Fibroblast of lung (primary cell): ENCODE measurements around the gene TOX4. TPM values are rescaled to one million over a fixed set of nuclear protein-coding genes. Genes with fewer than 3 reads are reported as not detected.

Source experiments
- DNase-seq, 2 donors: peaks; one replicate each; pipeline versions ENCODE4 v3.0.0 to v3.0.0-alpha.2; 2010; ENCODE audit warnings: low read depth in 2 of 2
- H2AFZ ChIP-seq: 2 replicates; pipeline ENCODE4 v1.5.1; 2012; ENCODE audit warnings: low read length, control low read depth, inconsistent platforms
- H3K27ac ChIP-seq: 2 replicates; pipeline ENCODE4 v1.5.1; 2011; ENCODE audit warnings: low read length, control low read depth; ENCODE audit not compliant: insufficient read depth
- H3K27me3 ChIP-seq: 2 replicates; pipeline ENCODE4 v1.5.1; 2011; ENCODE audit warnings: mild to moderate bottlenecking, low read length; ENCODE audit not compliant: control insufficient read depth, insufficient read depth
- H3K36me3 ChIP-seq: 2 replicates; pipeline ENCODE4 v1.5.1; 2011; ENCODE audit warnings: low read length; ENCODE audit not compliant: control insufficient read depth, insufficient read depth
- H3K4me1 ChIP-seq: 2 replicates; pipeline ENCODE4 v1.5.1; 2011; ENCODE audit warnings: low read length; ENCODE audit not compliant: control insufficient read depth, insufficient read depth; ENCODE audit errors: extremely low read depth
- H3K4me2 ChIP-seq: 2 replicates; pipeline ENCODE4 v1.5.1; 2011; ENCODE audit warnings: low read length, control low read depth; ENCODE audit not compliant: insufficient read depth; ENCODE audit errors: extremely low read depth
- H3K4me3 ChIP-seq, 4 experiments: fragments of 200-600 bp in 1 of 4; sonication (generic) in 1 of 4; replicated peaks in 1 of 4; 2 replicates each; pipeline ENCODE4 v1.5.1; 2011 to 2016; ENCODE audit warnings: low read length in 4 of 4, low read depth in 3 of 4, mild to moderate bottlenecking in 3 of 4, control low read depth in 2 of 4, inconsistent platforms in 1 of 4, mixed read lengths in 1 of 4; ENCODE audit not compliant: insufficient read depth in 1 of 4; ENCODE audit errors: control extremely low read depth in 1 of 4
- H3K79me2 ChIP-seq: 2 replicates; pipeline ENCODE4 v1.5.1; 2012; ENCODE audit warnings: mild to moderate bottlenecking, low read length, inconsistent platforms; ENCODE audit not compliant: control insufficient read depth, insufficient read depth
- H3K9ac ChIP-seq: 2 replicates; pipeline ENCODE4 v1.5.1; 2011; ENCODE audit warnings: mild to moderate bottlenecking, low read length, control low read depth; ENCODE audit not compliant: insufficient read depth
- H3K9me3 ChIP-seq: 2 replicates; pipeline ENCODE4 v1.5.1; 2012; ENCODE audit warnings: low read depth, low read length; ENCODE audit not compliant: control insufficient read depth, insufficient read depth
- H4K20me1 ChIP-seq: 2 replicates; pipeline ENCODE4 v1.5.1; 2011; ENCODE audit warnings: low read length; ENCODE audit not compliant: control insufficient read depth, insufficient read depth; ENCODE audit errors: extremely low read depth
- EZH2 ChIP-seq: IDR thresholded peaks from 2 replicates; pipeline ENCODE4 v1.5.1; 2012; ENCODE audit warnings: low read length, control low read depth, mild to moderate bottlenecking; ENCODE audit errors: missing control alignments
- polyA minus RNA-seq: library from RNA; depleted of rRNA, polyadenylated mRNA; stranded (reverse); fragments of >200 nt; gene quantifications from 2 replicates; pipeline ENCODE4 v1.2.3, GENCODE V29; 2011; ENCODE audit warnings: low replicate concordance
- polyA plus RNA-seq, 2 donors: library from polyadenylated mRNA; depleted of rRNA in 1 of 2; stranded (reverse) in 1 of 2; unstranded in 1 of 2; fragments of >200 nt; gene quantifications; 2 replicates each; pipeline ENCODE4 v1.2.1, GENCODE V29; 2011 to 2012; ENCODE audit warnings: missing spikeins in 1 of 2
- total RNA-seq: library from RNA; depleted of rRNA; stranded (reverse); fragments of >200 nt; gene quantifications from 2 replicates; pipeline ENCODE4 v1.2.1, GENCODE V29; 2014
- TF ChIP-seq, protein P1 (sequence below), 2 donors: IDR thresholded peaks in 1 of 2; conservative IDR thresholded peaks in 1 of 2; 1 replicate in 1 of 2; 2 replicates in 1 of 2; pipeline ENCODE4 v1.5.1; 2011 to 2012; ENCODE audit warnings: low read length in 2 of 2, control low read depth in 1 of 2, inconsistent platforms in 1 of 2, low read depth in 1 of 2, mild to moderate bottlenecking in 1 of 2

The TOX4 gene
- 19.8 and 30.6 TPM in 2 replicates for total RNA-seq
- polyA plus RNA-seq: 86.1 and 92.5 TPM in 2 replicates
- 69.0 and 72.8 TPM in 2 replicates for polyA plus RNA-seq (2012)
- polyA minus RNA-seq: 85.6 and 162 TPM in 2 replicates

DNA sequence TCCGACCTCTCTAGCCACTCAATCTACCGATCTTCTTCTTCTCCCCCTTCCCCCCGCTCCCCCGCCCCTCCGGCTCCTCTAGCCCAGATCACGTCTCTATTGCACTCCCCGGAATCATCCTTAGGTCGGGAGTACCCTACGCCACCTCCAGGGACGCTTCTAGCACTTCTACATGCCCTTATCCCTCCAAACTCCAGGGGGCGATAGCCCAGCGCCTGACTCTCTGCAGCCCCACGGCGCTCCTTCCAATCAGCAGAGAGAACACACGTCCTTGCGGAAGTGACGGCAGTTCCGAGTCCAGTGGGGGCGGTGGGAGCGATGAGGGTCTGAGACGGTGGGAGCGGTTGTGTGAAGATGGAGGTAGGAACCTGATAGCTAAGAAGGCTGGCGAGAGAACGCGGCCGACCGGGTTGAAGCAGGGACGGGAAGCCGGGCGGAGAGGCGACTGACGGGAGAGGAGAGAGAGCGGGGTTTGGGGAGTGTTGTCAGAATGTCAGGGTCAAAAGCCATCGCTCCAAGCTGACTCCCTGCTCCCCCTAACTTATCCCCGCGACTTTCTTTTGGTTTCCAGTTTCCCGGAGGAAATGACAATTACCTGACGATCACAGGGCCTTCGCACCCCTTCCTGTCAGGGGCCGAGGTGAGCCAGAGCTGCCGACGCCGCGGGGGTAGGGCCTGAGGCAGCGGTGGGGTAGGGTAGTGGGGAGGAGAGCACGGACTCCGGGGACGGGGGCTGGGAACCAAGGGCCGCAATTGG, at the start of gene TOX4, which contains the start of gene RAB2B:
TSS of gene TOX4 (plus strand) at position 271 of the 757 bp plus-strand sequence. CDS start at position 355, 84 bp downstream.
TSS of gene RAB2B (minus strand) at position 35 of the 757 bp plus-strand sequence. CDS start 87 bp downstream, outside the sequence.
- TF ChIP-seq, protein P1, sequence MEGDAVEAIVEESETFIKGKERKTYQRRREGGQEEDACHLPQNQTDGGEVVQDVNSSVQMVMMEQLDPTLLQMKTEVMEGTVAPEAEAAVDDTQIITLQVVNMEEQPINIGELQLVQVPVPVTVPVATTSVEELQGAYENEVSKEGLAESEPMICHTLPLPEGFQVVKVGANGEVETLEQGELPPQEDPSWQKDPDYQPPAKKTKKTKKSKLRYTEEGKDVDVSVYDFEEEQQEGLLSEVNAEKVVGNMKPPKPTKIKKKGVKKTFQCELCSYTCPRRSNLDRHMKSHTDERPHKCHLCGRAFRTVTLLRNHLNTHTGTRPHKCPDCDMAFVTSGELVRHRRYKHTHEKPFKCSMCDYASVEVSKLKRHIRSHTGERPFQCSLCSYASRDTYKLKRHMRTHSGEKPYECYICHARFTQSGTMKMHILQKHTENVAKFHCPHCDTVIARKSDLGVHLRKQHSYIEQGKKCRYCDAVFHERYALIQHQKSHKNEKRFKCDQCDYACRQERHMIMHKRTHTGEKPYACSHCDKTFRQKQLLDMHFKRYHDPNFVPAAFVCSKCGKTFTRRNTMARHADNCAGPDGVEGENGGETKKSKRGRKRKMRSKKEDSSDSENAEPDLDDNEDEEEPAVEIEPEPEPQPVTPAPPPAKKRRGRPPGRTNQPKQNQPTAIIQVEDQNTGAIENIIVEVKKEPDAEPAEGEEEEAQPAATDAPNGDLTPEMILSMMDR (conservative IDR thresholded peaks at IDR 0.05 in 1 of 2, IDR thresholded peaks at IDR 0.05 in 1 of 2; ENCODE audit: low read depth in 1 of 2, low read length in 2 of 2): peak; percentile 99
- TF ChIP-seq EZH2: no peak
- Histone ChIP-seq H3K4me2 (peak within 1 kb of the TSS; percentile 84), H3K27ac (peak within 1 kb of the TSS; percentile 81), H3K9me3 (no peaks in the 10 kb centered on the region), H3K4me3 (peak within 1 kb of the TSS; percentile 86 to 100 (median 93)), H3K9ac (peak within 1 kb of the TSS; percentile 77), H3K4me1 (no peaks in the 10 kb centered on the region), H2AFZ (peak within 1 kb of the TSS; percentile 96), H3K79me2 (peaks cover 41% of the 10 kb centered on the region), H3K36me3 (no peaks in the 10 kb centered on the region), H4K20me1 (no peaks in the 10 kb centered on the region), H3K27me3 (no peaks in the 10 kb centered on the region)
- DNase-seq: peak; percentile 98 to 99

DNA sequence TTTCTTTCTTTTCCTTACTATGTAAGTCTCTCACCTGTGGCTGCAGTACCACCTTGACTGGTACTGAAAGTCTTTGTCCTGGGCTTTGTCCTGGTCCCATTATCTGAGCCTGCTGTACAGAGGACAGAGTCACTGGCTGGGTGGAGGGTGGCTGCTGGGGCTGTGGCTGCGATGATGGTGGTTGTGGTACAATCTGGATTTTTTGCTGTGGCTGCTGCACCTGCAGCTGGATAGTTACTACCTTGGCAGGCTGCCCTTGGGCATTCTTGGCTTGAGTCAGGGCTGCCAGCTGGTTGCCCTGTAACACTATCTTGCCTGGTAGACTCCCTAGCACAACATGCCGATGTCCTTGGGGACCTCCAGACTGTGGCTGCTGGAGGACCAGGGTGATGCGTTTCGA, 48.1 kb upstream of the TOX4 start:
- Histone ChIP-seq H3K27me3 (no peaks in the 10 kb centered on the region), H3K27ac (no peak overlapping the region), H2AFZ (no peak overlapping the region), H3K4me2 (no peak overlapping the region), H3K4me1 (no peaks in the 10 kb centered on the region), H3K36me3 (peaks cover 16% of the 10 kb centered on the region), H3K79me2 (peaks cover 28% of the 10 kb centered on the region), H3K9ac (no peak overlapping the region), H3K4me3 (no peak overlapping the region), H4K20me1 (peaks cover 2% of the 10 kb centered on the region), H3K9me3 (no peaks in the 10 kb centered on the region)
- DNase-seq: no peak
- TF ChIP-seq EZH2: no peak
- TF ChIP-seq, protein P1 (conservative IDR thresholded peaks at IDR 0.05 in 1 of 2, IDR thresholded peaks at IDR 0.05 in 1 of 2; ENCODE audit: low read depth in 1 of 2, low read length in 2 of 2): no peak

DNA sequence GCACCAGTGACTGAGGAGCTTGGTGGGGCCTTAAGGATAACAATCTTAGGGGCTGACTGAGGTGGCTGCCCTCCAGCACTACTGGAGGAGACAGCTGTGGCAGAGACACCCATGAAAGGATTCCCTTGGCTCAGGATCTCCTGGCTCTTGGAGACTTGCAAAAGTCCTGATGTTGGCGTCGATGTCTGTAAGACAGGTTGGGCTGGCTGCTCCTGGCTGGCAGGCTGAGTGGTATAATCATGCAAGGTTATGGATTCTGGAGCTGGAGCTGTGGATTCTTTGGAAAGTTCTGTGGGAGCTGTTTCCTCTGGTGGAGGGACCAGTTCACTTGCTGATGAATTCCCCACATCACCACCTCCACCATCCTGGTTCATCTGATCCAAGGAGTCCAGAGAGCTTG, 45.9 kb upstream of the TOX4 start:
- Histone ChIP-seq H3K4me3 (no peak overlapping the region), H3K36me3 (peaks cover 11% of the 10 kb centered on the region), H3K79me2 (peaks cover 50% of the 10 kb centered on the region), H3K4me2 (no peak overlapping the region), H4K20me1 (peaks cover 2% of the 10 kb centered on the region), H3K9me3 (no peaks in the 10 kb centered on the region), H3K27me3 (no peaks in the 10 kb centered on the region), H3K9ac (no peak overlapping the region), H2AFZ (no peak overlapping the region), H3K4me1 (no peaks in the 10 kb centered on the region), H3K27ac (no peak overlapping the region)
- TF ChIP-seq, protein P1 (conservative IDR thresholded peaks at IDR 0.05 in 1 of 2, IDR thresholded peaks at IDR 0.05 in 1 of 2; ENCODE audit: low read depth in 1 of 2, low read length in 2 of 2): no peak
- TF ChIP-seq EZH2: no peak
- no peak for DNase-seq
